Inflammatory macrophage treated with lipopolysaccharide for 4 hours (primary cell): Measurements from ENCODE around the gene ABLIM2.

Experiments
- DNase-seq: peaks from one replicate; pipeline ENCODE4 v3.0.0-alpha.2; 2020

Gene ABLIM2

DNA sequence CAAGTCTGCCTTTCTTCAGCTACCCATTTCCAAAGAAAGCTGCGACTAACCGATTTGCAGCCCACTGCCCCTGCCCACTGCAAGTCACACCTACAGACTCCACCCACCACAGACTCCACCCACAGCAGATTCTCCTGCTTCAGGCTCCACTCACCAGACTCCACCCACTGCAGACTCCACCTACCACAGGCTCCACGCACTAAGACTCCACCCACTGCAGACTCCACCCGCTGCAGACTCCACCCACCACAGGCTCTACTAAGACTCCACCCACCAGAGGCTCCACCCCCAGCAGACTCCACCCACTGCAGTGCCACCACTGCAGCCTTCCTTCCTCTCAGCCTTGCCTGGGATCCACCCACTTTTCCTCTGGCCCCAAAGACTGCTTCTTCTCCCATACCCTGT is 41.3 kb downstream of the ABLIM2 start:
- DNase-seq, result peak; percentile 39

DNA sequence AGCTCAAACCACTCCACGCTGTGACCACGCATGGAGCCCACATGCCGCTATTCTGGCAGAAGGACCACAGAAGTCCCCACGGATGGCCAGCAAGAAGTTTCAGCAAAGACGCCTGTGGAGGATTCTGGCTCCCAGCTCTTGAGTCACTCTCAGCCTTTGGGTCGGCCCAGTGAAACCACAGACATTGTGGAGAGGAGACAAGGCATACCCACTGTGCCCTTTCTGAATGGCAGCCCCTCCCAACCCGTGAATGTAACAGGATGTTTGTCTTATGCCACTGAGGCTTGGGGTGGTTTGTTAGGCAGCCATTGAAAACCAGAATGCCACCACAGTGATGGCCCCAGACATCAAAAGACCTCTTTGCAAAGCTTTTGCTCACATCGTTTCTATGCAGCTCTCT is 42.7 kb downstream of the ABLIM2 start:
- DNase-seq, result no peak

DNA sequence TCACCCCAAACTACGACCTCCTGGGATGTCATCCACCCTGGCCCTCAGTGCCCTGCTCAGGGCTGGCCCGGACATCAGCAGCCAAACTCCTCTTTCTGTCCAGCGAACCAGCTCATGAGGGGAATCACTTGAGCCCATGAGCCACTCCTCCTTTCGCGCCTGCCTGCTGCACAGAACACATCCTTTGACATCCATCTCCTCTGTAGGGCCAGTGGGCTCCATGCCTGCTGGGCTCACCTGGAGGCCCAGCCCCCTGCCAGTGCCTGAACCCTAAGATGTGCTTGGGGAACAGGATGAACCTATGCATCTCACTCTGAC is 43.5 kb downstream of the ABLIM2 start:
- DNase-seq, result no peak

DNA sequence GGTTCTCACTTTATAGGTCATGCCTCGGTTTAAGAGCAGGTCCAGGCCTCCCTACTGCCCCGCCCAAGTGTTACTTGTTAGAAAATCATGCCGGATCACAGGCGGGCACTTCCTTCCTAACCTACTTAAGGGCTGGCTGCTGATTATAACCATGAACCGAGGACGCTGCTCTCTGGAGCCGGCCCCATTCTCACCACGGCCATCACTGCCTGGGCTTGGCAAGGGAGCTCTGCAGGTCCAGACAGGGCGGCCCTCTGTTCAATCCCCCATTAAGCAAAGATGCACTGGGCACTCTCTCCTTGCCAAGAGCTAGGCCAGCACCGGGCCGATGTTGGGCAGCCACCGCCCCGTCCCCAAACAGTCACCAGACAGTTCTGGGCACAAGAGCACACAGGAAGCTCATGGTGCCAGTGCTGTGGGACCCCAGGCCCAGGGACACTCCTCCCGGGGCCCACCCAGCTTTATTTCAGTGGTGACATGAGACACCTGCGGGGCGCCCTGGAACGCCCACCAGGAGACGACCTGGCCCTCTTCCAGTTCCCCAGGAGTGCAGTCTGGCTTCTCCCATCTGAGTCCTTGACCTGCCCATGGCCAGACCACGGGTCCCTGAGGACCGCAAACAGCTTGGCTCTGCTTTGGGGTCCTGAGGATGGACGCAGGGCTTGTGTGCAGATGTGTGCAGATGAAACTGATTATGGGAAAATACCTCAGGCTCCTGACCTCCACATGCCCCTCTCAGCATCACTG is 44.0 kb downstream of the ABLIM2 start:
- DNase-seq, result no peak

DNA sequence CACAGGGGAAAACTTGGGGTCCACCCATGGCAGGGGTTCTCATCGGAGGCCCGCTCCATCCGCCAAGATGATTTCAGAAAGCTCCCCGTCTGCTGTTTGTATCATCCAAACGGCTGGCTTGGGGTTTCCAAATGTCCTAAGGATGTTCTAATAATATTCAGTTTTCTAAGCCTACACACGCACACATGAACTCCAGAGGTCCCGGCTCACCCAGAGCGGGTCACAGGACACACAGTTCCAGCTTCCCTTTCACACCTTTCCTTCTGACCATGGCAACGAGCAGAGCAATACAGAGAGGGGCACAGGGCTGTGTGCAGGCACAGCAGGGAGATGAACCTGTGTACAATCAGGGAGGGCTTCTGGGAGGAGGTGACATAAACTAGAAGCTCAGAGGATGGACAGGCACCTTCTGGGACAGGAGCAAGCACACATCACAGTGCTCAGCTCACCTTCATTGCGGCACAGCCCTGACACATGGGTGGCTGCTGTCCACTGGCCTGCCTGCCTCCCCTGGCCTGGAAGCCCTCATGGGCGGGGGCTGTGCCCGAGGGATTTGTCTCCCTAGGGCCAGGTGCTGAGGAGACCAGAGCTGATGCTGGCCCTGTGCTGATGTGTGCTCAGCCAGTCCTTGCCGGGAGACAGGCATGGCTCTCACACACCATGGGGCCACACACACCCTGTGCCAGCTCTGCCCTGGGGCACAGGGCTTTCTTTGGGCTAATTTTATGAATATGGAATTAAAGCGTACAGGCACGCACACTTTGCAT is 44.8 kb downstream of the ABLIM2 start:
- DNase-seq, result no peak

DNA sequence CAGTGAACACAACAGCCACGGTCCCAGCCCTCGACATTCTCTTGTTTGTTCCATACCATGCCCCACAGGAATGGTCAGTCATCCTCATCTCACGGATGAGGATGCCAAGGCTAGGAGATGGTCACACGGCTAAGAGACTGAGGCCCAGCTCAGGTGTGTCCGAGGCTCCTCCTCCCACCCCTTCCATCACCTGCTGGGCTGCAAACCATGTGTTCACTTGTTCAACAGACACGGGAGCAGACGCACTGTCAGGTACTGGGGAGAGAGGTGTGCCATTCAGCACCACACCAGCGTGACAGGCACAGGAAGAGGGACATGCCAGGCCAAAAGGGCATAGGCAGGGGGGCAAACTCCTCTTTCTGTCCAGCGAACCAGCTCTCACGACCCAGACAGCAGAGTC is 45.9 kb downstream of the ABLIM2 start:
- no peak for DNase-seq

DNA sequence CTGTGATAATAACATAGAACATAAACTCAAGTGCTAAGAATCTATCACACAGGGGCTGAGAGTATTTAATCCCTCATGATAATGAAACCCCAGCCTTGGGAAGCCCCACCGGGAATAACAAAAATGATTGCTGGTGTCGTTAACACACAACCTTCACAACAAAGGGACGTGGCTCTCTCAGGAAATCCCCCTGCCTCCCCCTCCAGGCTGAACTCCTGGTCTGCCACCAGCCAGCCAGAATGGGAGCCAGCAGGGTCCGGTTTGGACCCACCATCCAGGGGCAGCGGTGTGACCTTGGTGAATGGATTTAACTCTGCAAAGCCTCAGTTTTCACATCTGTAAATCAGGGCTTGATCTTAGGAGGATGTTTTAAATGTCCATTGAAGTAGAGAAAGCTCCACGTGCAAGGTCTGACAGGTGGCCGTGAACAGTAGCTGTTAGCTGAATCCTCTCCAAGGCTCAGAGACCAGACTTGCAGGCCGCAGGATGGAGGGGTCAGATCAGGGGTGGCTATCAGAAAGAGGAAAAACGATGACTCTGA is 46.5 kb downstream of the ABLIM2 start:
- DNase-seq, result no peak

DNA sequence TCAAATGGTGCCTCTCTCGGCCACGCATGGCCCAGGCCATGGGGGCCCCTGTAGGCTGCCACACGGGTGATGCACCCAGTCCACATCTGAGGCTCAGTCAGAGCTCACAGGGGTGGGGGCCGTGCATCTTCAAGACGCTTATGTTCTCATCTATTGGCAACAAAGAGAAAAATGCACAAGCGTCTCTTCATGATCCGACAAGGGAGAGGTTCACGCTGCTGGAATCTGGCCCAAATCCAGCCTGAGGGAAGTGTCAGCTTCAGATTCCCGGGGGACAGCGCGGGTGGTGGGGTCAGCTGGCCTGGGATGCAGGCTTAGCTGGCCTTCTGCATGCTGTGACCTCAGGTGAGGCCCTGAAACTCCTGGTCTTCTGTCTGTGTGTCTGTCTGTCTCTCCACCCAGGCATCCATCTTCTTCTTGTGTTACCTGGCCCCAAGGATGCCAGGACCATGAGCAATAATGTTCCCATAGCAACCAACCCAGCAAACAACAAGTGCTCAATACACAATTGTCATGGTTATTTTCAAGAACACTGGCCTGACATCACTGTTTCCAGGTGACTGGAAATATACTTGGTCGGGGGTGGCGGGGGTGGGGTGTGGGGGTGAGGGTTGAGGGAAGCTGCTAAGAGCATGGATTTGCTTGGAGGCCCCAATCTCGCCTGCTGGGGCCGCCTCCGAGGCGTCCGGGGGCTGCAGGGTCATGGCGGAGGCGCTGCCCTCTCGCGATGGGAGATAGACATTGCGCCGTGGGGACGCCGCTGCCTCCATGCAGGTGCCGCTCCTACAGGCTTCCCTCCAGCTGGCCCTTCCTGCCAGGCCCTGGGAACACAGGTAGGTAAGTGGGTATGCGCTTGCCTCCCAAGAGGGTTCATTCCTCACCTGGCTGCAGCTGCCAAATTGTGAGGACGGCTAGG is 48.3 kb downstream of the ABLIM2 start:
- no peak for DNase-seq

DNA sequence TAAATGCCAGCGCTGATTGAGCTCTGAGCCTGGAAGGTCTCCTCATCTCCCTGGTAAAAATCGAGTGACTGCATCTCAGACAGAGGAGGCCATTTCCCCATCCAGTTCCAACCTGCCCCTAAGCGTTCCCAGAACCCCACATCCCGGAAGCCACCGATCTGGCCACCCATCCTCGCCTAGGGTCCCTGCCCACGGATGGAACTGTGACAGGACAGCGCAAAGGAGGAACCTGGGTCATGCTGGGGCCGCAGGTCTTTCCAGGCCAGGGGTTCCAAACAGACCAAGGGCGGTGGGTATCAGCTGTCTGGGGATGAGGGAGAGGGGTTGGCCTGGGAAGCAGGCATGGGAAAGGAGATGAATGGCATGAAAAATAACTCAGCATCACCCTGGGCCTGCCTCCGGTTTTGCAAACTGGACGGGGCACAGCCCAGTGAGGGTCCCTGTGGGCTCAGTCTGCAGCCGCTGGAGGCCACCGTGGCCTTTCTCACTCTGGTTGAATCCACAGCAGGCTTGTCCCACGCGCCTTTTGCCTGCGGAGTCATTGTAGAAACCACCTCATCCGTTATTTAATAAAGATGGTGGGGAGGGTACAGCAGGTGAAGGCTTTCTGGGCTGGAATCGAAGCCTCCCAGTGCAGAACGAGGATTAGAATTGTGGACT is 49.1 kb downstream of the ABLIM2 start:
- DNase-seq, result no peak

DNA sequence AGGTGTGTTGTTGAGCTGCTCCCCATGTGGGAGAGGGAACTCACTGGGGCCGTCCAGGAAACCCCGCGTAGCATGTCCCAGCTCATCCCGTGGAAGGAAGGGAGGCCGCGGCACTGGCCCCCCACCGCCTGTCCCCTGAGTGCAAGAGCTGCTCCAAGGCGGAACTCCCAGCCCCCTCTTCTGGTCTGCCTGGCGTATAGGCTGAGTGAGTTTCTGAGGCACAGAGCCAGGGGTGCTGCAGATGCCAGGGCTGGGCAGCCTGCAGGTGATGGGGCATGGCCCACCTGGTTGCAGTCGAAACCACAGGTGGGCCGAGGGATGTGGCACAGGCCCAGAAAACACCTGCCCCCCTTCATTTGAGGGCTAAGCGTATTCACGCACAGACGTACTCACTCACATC is 49.6 kb downstream of the ABLIM2 start:
- no peak for DNase-seq

DNA sequence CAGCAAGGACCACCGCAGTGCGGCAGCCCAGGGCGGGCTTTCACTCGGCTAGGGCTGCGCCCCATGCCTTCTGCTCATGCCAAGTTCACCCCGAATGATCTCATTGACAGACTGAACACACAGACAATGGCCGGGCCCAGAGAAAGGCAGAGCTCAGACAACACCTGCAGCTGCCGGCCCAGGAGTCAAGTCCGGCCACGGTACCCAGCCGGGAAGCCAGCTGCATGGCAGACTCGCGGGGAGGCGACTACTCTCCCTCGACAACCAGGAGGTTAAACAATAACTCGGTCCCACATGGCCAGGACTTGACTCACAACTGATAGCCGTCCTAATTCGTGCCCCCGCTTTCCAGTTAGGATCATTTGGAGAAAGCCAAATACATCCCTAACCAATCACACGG is 50.4 kb downstream of the ABLIM2 start:
- DNase-seq, result no peak

DNA sequence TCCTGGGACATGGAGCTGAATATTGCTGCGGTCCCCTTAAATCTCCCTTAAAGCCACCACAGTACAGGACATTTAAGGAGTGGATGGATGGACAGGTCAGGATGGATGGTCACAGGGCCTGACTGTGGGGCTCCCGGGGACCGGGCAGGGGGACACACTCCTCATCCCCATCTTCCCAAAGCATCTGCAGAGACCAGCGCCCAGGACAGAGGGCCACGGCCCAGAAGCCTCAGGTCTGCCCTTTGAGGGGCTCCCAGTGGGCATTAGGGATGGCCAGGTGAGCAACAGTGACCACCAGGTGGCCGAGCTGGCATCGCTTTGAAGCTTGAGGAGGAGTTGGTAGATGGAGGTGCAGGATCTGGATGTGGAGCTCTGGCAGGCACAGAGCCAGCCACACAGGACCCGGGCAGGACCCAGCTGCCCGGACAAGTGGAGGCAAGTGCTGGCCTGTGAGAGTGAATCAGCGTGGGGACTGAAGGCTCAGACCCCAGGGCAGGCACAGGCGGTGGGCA is 51.4 kb downstream of the ABLIM2 start:
- no peak for DNase-seq

DNA sequence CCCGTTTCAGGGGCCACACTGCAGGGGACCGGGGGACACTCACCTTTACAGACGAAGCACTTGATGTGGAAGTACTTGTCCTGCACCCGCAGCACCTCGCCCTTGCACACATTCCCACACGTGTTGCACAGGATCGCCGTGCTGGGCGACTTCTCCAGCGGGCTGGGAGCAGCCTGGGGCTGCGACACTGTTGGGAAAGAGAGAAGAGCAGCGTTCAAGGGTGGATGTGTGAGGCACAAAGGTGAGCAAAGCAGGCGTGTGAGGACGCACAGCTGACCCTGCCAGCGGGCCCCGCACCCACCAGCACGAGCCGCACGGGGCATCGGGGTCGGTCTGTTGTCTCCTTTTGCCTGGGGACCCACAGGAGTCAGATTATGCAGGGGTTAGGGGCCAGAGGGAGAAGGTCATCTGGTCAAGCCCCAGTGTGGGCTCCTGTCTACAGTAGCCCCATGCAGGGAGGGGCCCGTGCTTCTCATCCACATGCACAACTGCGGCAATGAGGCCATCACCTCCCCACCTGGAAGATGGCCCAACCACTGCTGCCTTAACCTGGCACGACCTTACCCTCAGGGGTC is 52.1 kb downstream of the ABLIM2 start:
- DNase-seq, result no peak

DNA sequence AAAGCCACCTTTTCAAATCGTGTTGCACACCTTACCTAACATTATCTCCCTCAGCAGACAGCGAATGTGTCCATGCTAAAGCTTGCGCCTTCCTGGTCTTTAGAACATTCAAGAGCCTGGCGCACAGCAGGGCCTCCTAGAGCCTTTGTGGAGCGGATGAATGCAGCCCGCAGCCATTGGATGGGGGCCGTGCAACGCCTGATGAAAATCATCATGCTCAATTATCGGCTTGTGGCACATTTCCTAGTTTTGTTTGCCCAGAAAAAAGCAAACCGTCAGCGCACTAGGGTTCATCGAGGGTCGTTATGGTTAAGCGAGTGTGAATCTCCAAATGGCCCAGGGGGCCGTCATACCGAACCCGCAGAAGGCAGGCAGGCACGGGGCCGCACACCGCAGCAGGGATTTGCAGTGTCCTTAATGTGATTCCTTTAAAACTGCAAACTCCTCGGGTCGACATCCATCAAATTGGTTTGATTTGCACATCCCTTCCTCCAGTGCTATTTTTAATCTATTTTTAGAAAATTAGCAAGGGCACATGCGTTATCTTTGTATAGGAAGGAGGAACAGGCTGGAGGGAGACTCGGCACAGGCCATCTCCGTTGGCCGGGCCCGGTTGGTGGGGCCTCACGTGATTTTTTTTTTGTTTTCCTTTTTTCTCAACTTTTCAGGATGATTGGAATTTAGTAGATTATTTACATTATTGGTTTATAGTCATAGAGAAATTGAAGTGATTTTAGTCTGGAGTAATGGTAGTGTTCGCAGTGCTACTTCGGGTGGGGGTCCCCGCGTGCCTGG is 53.1 kb downstream of the ABLIM2 start:
- DNase-seq, result no peak

DNA sequence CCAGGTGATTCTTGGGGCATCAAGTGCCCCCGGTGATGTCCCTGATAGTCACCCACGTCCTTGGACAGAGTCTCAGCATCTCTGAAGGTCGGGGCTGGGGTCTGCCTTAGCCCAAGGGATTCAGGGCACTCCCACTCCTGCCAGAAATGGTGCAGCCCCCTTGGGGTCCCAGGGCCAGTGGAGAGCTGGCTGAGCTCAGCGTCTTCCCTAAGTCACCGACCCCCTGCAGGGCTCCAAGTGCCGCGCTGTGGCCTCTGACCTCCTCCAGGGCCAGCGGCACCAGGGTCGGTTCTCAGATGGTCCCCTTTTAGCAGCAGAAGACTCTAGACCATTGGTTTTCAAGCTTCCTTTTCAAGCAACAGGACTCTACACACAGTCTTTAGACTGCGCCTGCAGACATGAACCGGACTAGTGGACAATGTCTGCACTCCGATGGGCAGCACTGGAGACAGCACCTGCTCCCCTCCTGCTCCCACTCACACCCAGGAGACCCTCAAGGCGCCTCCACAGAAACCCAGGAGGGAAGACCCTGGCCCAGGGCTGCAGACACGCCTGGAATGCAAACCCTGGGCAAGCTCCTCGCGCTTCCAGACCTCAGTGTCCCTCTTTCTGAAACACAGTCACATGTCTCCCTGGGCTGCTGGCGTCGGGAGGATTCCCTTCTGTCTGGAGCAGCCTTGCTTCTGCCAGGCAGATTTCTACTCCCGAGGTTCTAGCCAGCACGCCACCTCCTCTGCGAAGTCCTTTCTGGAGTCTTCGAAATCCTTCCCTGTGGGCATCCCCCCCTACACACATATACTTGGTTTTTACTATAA is 53.9 kb downstream of the ABLIM2 start:
- no peak for DNase-seq

DNA sequence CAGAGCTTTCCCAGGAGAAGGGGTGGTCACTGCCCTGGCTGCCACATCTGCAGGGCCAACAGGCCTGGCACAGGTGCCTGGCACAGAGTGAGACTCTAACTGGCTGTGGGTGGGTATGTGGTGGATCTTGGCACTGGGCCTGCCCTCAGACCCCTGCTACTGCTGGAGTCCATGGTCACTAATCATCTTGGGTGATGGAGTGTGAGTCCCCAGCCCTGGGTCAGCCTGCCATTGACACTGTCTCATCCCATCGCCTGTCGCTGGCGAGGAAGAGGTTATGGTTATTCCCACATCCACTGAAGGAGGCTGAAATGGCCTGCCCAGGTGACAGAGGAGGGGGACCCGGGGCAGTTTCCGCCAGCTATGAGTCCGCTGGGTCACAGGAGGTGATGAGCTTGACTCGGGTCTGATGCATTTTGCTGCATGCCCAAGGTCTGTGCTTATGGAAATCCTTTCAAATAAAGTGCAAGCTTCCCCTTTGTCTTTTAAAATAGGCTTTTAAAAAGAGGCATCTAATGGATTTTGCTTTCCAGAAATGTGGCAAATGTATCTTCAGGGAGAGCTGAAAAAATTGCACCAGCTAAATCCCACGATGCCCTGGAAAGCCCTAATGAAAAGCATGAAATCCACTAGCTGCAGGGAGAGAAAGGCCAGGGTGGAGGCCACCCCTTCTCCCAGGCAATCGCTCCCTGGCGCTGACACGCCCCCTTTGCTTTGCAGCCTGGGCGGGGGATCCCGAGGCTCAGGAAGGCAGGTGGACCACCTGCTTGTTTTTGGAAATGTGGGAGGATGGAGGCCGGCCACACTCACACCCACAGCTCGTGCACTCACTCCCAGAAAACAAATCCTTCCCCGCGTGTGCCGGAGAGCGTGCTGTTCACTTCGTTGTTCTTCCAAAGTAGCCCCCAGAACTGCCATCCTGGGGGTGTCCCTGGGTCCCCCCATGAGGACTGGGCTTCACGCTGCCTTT is 54.9 kb downstream of the ABLIM2 start:
- no peak for DNase-seq

DNA sequence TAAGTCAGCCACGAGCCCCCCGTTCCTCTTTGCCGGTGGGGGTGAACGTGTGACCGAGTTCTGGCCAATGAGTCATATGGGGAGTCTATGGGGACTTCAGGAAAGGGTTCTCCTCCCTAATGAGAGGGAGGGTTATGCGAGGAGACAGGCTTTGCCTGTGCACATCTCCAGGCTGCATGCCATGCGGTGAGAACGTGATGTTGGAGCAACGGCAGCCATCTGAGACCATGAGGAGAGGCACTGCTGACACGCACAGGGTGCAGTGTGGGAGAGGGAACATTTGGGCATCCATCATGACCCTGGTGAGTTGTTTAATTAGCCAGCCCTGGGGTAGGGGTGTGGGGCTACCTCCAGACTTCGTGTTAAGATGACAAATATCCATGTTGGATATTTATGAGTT is 55.8 kb downstream of the ABLIM2 start:
- DNase-seq, result no peak

DNA sequence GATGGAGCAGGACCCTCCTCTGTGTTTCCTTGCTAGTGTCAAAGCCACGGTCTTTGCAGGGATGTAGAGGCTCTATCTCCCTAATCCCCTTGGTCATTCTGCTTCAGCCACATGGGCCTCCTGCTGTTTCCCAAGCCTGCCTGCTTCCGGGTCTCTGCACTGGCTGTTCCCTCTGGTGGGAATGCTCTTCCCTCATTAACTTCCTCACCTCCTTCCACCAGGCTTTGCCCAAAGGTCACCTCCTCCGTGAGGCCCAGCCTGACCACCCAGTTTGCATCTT is 56.6 kb downstream of the ABLIM2 start:
- DNase-seq, result no peak
